ENCODE data around the gene TMTC2.

Gene TMTC2

DNA sequence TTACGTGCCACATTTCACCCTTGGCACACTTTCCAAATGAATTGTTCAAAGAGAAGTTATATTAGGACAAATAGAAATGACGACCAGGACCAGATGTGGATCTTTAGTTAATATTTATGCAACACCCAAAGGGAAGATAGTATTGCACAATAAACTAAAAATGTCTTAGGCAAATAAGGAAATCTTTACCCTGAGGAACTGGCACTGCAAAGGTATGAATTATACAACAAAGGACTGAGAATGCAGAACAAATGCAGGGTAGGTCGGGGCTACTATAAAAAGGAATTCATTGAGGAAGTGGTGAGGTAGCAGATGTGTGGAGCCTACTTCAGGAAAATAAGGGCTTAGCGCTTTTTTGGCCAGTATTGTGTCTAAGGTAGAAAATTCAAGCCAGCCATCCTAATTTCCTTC, 3.9 kb upstream of the TMTC2 start:
- DNase-seq: no peak

DNA sequence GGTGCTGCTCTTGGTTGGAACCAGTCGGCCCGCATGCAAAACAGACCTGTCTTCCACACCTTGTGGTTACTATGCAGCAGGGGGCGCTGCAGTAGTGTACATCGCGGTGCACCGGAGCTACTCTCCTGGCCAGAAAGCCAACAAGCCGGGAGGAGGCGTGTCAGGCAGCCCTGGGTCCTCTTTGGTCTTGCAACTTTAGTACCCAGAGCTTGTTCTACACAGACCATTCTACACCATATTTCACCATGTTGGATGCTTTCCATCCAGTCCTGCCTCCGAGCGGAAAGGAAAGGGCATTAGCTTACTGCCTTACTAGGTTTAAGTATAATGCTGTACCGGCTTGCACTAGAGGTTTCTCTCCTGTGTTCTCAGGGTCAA, 927 bp upstream of the TMTC2 start:
- peak; percentile 95 for DNase-seq

DNA sequence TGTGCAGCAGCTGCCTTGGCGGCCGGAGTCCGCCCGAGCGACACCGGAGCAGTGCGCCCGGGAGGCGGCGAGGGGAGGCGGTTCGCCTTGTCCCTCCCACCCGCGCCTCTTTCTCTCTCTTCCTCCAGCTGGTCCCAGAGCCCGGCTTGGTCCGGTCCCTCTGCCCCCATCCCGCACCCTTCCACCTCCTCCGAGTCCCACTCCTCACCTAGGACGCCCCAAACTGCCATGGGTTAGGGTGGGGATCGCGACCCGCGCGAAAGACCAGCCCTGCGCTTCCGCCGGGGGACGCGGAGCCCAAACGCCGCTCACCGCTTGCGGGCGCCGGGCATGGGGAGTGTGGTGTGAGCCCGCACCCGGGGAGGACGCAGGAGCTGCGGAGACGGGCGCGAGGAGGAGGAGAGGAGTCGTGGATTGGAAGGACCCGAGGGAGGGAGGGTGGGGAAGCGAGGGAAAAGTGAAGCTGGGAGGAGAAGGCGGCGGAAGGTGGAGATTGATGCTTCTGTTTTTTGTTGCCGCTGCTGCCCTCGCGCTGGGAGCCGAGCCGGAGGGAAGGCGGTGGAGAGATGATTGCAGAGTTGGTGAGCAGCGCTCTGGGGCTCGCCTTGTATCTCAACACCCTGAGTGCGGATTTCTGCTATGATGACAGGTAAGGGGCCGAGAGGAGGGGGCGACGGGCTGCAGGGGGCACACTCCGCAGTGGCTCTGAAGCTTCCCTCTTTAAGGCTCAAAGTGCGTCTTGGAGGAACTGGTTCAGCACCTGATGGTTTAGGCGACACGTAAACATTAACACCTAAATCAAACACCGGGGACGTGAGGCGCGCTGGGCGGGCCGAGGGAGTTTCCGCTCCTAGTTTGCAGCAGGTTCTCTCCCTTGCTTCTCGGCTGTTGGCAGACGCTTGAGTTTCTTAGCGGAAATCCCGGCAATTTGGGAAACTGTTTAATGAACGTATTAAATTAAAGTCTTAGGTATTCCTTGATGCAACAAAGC, 610 bp downstream of the TMTC2 start:
- peak; percentile 71 for DNase-seq

DNA sequence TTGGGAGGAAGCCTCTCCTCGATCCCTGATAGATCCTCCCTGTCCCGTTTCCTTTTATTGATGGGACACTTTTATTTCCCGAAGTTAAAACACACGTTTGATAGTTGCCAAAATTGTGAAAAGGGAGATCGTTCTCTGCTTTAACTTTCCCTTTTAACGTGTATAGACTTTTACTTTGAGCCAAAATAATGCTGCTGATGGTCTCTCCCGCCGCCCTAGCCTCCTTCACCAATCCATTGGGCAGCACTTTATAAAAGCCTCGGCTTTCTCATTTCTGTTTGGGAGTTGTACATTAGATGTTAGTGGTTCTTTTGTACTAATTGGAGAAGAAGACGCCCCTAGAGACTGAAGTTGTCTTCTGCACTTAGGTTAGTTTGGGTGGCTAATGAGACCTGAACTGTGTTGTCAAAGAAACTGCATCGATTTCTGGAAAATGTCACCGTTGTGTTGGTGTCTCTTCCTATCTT, 1.4 kb downstream of the TMTC2 start:
- DNase-seq: peak; percentile 5

DNA sequence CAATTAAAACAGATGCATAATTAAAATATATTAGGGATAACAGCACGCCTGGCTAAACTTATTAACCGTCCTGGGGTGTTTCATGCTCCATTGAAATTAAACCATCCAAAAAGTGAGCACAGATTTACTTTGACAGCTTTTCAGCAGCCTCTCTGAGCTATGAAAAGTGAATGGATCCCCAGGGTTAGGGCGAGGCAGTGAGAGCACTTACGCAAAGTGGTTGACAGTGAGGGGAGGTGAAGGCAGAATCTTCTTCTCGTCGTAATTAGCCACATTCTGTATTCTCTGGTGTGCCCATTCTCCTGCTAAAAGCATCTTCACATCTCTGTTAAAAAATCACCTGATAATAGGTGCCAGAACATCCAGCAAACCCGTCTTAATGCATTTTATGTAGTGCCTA, 1.9 kb downstream of the TMTC2 start:
- no peak for DNase-seq

DNA sequence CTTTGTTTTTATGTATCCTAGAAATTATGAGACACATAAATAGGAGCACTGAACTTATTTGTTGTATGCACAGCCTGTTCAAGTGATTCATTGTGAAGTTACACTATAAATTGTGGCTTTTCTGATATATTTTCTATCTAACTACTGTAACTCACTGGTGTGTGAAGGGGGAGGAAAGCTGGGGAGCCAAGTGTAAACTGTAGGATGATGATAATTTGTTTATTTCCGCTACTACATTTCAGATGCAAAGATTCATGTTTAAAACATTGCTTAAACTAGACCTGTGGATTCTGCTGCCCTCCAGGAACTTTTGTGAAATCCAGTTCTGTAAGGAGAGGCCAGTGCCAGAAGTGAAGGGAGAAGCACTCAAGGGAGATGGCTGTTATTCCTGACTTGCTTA, 3.3 kb downstream of the TMTC2 start:
- DNase-seq: no peak

DNA sequence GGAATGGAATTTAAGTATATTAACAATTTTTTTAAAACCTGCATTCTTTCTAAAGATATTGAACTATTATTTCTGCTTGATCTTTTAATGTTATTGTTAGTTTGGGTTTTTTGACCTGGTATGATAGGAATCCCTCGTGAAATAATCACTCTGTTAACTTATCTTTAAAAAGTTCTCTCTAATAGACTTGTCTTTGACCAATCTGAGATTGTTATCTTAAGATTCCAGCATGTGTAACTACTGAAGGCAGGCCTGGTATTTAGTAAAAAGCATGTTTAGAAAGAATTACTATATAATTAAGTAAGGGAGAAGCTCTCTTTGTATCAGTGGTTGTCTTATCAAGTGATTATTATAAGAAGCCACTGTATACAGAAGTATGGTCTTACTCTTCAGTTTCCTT, 4.8 kb downstream of the TMTC2 start:
- DNase-seq: no peak

DNA sequence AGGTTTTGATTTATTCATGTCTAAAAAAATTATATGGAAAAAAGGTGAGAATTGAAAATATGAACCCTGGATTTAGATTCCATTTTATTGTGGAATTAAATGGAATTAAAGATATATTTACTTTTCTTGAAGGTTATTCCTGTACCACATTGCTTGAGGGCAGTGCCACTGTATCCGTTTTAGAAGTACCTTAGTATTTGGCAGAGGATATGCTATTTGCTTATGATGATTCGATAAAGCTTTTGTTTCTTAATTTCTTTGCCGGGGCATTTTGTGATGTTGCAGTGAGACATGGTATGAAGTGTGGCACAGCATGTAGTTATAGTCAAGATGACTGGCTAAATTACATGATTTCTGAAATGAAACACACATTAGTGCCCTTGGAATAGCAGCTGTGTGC, 7.6 kb downstream of the TMTC2 start:
- DNase-seq: no peak

DNA sequence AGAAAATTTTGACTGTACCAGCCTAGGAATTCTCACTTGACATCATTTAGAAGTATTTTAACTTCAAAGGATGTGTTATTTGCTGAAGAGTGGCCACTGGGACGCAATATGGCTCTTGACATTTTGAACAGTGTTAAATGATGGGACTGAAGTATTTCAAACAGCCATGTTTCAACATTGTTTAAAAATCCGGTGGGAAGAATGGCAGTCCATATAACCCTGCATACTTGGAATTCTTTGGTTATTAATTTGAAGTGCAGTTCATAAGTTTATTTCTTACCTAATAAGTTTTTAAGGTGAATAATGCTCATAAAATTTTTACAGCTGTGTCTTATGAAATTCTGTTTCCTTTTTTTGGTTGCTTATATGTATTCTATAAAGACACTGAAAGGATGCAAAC, 8.3 kb downstream of the TMTC2 start:
- DNase-seq: no peak

DNA sequence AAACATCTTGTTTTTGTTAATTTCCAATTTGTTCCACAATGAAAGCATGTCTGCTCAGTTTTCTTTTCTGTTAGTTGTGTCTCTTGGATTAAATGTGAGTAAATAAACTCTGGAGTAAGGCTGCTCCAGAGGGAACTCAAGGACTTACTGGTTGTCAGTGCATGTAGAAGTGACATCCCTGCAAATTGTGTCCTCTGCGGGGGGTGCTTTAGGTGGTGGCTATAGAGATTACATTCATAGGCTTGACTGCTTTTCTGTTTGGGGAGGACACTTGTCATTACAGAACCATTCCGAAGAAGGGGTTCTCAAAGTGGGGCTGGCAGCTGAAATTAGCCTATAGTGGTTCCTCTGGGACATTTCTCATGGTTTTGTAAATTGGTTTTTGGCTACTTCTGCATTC, 8.8 kb downstream of the TMTC2 start:
- no peak for DNase-seq

DNA sequence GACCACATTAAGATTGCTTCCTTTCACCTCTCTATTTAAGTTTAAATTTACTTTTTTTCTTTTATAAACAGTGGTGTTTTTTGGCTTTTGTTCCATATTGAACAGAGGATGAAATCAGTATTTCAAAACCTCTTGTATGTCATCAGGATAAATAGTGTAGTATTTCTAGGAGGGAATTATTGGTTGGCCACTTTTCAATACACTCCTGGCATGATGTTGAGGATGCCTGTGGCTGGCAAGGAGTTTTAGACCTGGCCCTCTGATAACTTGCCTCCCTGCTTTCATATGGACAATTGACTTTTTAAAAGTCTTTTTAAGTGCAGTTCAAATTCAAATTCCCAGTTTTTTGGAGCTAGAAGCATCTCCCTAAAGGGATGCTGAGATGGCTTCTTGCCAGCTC, 9.8 kb downstream of the TMTC2 start:
- no peak for DNase-seq

DNA sequence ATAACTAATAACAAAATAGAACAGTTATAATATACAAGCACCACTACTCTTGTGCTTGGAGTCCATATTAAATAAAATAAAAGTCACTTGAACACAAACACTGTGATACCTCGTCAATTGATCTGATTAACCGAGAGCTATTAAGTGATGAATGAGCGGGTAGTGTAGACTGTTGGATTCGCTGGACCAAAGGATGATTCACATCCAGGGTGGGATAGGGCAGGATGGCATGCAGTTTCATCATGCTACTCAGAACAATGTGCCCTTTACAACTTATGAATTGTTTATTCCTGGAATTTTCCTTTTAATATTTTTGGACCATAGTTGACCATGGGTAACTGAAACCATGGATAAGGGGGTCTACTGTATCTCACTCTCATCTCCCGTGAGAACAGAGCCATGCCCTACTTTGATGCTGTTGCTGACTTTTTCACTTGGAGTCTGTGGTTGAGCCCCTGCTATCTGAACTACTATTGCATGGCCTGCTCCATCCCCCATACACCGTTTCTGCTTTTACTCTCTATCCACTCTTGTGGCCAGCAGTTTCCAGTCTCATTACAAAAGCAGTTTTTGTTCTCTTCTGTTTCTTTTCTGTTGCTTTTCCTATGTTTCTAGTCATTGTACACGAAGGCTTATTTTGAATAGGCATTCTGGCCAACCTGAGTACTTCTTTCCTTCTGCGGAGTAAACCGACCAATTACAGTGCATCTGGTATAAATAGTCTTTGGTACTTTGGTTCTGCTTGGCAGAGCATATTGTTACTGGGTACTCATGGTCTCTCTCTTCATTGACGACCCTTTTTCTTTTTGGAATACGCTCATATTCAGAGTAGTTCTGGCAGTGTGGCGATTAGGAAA, 12.2 kb downstream of the TMTC2 start:
- DNase-seq: no peak

DNA sequence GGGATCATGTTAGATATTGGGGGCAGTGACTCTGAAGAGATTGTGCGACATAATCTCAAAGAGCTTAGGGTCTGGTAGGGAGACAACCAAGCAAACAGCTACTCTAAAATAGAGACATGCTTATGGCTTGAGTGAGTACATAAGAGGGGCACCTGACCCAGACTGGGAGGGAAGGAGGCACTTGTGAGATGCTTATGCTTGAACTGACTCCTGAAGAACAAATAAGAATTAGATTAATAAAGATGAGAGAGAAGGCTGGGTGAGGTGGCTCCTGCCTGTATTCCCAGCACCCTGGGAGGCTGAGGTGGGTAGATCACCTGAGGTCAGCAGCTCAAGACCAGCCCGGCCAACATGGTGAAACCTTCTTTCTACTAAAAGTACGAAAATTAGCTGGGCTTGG, 19.1 kb downstream of the TMTC2 start:
- DNase-seq: no peak

DNA sequence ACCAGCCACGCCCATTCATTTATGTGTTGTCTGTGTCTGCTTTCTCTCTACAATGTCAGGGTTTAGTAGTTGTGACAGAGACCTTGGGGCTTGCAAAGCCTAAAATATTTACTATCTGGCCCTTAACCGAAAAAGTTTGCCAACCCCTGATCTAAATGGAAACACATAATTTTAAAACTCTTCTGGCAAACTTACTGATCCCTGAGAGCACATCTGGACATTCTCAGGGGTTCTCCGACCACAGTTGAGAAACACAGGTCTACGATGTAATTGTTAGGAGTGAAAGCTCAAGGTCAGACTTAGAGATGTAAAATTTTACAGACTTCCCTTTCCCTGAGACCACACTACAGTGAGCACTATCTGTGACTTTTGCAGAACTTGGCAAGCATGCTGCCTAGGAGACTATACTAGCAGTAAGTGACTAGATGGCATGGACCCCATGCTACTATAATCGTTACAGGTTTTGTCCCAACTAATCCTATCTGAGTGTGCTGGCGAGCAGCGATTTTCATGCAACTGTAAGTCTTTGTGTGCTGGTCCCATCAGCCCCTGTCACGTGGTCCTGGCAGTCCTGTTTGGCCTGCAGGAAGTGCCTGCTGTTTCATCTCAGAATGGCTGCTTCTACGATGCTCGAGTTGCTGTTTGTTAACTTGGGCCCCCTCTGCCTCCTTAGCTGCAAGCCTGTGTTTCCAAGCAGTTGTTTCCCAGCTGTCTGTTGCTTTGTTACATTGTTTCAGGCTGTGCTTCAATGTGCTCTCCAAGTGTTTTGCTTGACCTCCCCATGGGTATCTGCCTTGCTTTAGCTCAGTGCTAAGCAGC, 21.6 kb downstream of the TMTC2 start:
- no peak for DNase-seq

DNA sequence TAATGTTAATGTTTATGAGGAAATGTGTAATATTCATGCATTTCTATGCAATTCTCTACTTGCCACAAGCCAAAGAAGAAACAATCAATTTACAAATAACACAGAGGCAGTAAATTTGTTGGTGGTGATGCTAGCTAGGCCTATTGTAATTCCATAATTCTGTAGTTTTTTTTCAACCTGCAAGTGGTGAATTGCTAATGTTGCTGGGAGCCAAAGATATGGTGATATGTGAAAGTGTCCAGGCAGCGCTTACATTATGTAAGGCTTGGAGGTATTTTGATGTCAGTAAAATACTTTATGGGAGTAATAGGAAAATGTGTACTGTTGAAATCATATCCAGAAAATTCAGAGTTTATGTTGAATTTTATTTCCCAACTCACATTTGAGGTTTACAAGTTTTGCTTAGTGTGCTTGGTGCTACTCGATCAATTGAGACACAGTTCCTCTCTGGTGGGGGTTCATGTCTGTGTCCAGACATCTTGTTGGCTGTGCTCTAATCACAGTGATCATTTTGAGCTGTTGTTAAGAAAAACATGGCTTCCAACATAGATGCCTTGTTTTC, 23.2 kb downstream of the TMTC2 start:
- DNase-seq: no peak

DNA sequence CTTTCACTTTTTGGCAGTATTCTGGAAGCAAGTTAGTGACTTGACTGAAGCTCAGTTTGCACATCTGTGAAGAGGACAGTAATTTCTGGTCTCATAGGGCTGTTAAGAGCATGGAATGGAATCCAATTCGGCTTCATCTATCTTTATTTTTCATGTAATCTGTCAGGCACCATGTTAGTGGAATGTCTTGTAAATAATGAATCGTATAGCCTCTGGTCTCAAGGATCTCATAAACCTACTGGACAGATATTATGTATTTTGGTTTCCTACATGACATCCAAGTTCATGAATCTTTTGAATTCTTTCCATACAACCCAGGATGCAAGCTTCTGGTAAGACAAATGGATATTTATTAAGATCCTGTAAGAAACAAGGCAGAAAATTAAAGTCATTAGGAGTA, 24.0 kb downstream of the TMTC2 start:
- no peak for DNase-seq

DNA sequence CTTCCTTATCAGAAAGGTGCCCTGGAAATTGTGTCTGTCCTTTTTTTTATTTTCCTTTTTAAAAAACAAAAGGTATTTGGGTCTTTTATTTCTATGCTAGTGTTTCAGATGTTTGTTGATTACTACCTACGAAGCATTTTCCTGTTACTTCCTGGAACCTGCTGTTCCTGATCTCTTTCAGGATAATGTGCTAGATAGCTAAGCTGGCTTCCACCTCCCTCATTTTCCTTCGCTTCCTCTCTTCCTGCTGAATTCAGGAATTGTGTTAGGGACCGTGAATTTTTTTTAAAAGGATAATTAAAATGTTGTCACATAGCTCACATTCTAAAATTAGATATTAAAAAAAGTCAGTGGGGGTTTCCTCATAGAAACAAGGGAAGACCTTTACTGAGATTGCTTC, 27.7 kb downstream of the TMTC2 start:
- DNase-seq: no peak

DNA sequence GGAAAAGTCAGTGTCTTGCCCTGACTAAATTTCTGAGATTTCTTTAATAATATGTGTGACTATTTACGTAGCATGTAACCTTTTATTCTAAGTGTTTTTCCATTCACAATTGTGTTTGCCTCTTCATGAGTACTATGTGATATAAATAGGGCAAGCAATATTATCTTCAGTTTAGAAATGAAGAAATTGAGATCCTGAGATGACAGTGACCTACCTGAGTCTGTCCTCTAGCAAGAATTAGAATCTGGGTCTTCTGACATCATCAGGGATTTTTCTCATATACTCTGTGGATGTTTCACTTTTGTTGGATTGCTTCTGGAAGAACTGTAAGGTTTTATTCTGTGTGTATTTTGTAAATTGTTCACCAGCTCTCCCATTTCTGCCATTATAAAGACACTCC, 35.0 kb downstream of the TMTC2 start:
- no peak for DNase-seq

DNA sequence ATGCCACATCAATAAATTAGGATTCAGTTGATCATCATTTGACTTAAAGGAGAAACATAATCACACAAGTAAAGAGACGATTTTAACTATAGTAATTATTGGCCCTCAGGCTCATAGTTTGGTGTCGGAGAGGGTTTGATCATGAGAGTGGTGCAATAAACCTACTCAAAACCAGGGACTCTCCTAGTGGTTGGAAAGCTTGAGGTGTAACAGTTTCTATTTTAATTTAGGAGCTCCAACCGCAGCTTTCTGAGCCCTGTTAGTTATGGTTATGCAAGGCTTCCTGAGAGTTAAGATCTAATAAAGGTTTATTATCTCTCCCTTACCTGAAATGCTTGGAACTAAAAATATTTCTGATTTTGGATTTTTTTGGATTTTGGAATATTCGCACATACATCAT, 36.4 kb downstream of the TMTC2 start:
- DNase-seq: no peak

DNA sequence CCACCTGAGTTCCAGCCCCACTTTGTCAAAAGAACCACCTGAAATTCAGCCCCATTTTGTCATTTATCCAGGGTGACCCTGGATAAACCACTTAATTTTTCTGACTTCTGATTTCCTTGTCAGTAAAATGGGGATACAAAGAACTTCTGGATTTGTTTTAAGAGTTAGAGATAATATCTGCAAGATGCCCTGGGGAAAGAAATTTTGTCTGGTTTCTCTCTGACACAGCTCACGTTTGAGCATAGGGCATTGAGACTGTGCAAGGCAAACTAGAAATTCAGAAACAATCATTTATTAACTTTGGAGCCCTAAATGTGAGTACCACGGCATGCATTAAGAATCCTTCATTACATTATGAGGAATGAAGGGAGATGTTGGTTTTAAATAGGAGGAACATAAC, 37.2 kb downstream of the TMTC2 start:
- no peak for DNase-seq

DNA sequence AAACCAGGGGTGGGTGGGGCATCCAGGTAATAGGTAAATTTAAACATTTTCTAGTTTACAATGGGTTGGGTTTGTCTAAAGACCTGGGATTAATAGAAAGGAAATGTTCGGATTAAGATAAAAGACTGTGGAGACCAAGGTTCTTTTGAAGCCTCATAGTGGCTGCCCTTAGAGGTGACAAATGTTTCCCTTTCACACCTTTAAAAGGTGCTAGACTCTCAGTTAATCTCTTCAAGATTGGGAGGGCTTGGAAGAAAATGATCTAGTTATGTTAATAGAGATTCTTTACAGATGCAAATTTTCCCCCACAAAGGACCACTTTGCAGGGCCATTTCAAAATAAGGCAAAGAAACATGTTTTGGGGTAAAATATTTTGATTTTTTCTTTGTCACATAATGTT, 39.0 kb downstream of the TMTC2 start:
- DNase-seq: no peak

DNA sequence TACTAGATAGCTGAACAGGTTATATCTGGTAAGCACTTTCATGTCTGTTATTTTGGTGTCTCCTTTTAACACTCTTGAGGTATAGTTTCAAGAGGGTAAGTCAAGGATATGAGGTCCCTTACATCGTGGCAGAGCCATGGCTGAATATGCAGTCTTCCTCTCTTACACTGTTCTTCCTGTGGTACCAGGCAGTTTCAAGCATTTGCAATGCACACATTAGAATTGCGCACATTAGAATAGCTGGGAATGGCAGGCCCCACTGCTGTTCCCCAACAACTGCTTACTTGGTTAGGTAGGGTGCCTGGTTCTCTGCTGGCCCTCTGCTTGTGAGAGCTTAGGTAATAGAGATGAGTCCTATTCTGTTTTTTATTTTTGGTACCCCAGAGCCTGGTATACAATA, 41.2 kb downstream of the TMTC2 start:
- no peak for DNase-seq

DNA sequence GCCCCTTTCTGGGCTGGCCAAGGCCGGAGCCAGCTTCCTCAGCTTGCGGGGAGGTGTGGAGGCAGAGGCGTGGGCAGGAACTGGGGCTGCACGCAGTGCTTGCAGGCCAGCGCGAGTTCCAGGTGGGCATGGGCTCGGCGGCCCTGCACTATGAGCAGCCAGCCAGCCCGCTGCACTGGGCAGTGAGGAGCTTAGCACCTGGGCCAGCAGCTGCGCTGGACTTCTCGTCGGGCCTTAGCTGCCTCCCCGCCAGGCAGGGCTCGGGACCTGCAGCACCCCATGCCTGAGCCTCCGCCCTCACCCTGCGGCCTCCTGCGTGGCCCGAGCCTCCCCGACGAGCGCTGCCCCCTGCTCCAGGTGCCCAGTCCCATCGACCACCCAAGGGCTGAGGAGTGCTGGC, 42.0 kb downstream of the TMTC2 start:
- no peak for DNase-seq

All from CD4-positive, alpha-beta T cell treated with Interleukin-17A for 4 hours (primary cell).